HG03457 (cell line): ENCODE results near the gene TCEA3.

ENCODE experiments used
- ATAC-seq: cut with Tn5 transposase; IDR thresholded peaks from one replicate; pipeline ENCODE4 v1.9.1; 2021; ENCODE audit warnings: moderate number of reproducible peaks; ENCODE audit not compliant: unreplicated experiment

TCEA3 gene

GRCh38 chr1:23341931-23342692 lies 82.4 kb downstream of the TCEA3 start:
- no peak for ATAC-seq

- no peak for ATAC-seq
Observed at GRCh38 chr1:23339632-23340031, 84.9 kb downstream of the TCEA3 start.

- ATAC-seq: no peak
Observed at GRCh38 chr1:23337869-23338268, 86.7 kb downstream of the TCEA3 start.

GRCh38 chr1:23331713-23332112 lies 92.8 kb downstream of the TCEA3 start:
- ATAC-seq: no peak
